Retina (tissue), 1 donor: Measurements from ENCODE around the gene KCNK6.

Experiments used
- DNase-seq: peaks from one replicate; pipeline ENCODE4 v3.0.0-alpha.2; 2016

Gene KCNK6

DNA sequence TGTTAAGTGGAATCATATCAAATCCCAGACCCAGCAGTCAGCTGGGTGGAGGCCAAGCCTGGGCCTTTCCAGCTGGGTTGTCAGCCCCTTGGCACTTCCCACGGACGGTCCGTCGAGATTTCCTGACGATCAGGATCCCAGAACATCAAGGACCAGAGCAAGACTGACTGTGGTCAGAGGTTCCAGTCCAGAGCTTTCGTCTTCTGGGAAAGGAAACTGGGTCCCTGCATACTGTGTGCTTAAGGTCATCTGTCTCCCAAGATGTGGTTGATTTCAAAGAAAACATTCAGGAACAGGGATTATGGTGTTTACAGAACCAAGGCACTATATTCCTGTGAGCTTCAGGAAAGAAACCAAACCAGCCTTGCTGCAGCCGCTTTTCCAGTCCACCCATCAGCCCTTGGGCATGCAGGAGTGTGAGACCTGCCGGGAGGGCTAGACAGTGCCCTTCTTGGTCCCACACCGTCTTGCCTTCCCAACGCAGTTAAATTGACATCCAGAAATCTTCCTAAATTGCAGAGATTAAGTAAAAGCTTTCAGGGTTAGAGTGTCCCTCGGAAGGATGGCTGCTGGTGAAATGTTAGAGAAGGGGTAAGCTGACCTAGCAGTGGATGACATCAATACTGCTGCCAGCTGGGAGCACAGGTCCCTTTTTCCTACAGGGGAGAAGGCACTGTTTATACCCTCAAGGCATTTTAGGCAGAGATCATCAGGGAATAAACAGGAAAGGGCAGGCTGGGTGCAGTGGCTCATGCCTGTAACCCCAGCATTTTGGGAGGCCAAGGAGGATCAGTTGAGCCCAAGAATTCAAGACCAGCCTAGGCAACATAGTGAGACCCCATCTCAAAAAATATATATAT is 20.6 kb upstream of the KCNK6 start:
- no peak for DNase-seq

GRCh38 chr19:38303517-38304351 is 15.9 kb upstream of the KCNK6 start, which contains the start of gene C19orf33:
C19orf33 (plus strand) TSS chr19:38304251; CDS start chr19:38304262, 11 bp downstream.
- no peak for DNase-seq

GRCh38 chr19:38304352-38304865 is 15.2 kb upstream of the KCNK6 start:
- DNase-seq = no peak

- peak; percentile 60 for DNase-seq
These were observed 14.7 kb upstream of the KCNK6 start for GRCh38 chr19:38304866-38305429.

- DNase-seq = no peak
These were observed 13.4 kb upstream of the KCNK6 start for GRCh38 chr19:38306236-38306635.

GRCh38 chr19:38307076-38307475 is 12.6 kb upstream of the KCNK6 start:
- no peak for DNase-seq

DNA sequence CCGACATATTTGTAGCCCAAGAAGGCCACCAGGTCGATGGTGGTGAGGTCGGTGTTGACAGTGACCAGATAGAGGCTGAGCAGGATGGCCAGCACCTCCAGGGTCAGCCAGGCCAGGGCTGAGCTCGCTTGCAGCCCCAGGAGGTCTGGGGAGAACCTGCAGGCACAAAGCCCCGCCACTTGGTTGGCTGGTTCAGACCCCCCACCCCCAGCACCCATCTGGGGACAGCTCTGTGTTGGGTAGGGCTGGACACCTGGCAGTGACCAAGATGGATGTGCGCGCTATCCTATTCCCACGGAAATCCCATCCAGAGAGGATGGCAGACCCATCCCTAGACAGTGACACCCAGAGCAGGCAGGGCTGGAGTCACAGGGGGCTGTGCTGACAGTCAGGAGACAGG is 12.0 kb upstream of the KCNK6 start:
- DNase-seq = no peak

GRCh38 chr19:38308006-38308766 is 11.5 kb upstream of the KCNK6 start:
- no peak for DNase-seq

- no peak for DNase-seq
These were observed 10.6 kb upstream of the KCNK6 start for GRCh38 chr19:38308926-38309614.

GRCh38 chr19:38309615-38310278 is 9.9 kb upstream of the KCNK6 start:
- no peak for DNase-seq

DNA sequence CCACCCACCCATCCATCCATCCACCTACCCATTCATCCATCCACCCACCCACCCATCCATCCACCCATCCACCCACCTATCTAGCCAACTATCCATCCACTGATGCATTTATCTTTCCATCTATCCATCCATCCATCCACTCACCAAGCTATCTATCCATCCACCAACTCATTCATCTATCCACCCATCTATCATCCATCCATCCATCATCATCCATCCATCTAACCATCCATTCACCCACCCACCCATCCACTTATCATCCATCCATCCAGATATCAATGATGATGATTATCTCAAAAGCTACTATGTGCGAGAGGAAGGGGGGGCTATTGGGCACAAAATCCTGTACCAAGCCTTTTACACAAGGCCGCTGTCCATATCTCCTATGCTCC is 9.4 kb upstream of the KCNK6 start:
- no peak for DNase-seq

DNA sequence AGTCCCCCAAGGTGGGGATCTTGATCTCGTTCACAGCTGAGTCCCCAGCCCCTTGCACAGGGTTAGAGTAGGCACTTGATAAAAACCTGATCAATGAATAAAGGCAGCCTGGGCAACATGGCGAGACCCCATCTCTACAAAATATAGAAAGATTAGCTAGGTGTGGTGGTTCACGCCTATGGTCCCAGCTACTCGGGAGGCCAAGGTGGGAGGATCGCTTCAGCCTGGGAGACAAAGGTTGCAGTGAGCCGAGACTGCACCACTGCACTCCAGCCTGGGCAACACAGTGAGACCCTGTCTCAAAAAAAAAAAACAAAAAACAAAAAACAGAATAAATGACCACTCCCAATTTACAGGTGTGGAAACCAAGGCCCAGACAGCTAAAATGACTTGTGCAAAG is 8.7 kb upstream of the KCNK6 start:
- no peak for DNase-seq

DNA sequence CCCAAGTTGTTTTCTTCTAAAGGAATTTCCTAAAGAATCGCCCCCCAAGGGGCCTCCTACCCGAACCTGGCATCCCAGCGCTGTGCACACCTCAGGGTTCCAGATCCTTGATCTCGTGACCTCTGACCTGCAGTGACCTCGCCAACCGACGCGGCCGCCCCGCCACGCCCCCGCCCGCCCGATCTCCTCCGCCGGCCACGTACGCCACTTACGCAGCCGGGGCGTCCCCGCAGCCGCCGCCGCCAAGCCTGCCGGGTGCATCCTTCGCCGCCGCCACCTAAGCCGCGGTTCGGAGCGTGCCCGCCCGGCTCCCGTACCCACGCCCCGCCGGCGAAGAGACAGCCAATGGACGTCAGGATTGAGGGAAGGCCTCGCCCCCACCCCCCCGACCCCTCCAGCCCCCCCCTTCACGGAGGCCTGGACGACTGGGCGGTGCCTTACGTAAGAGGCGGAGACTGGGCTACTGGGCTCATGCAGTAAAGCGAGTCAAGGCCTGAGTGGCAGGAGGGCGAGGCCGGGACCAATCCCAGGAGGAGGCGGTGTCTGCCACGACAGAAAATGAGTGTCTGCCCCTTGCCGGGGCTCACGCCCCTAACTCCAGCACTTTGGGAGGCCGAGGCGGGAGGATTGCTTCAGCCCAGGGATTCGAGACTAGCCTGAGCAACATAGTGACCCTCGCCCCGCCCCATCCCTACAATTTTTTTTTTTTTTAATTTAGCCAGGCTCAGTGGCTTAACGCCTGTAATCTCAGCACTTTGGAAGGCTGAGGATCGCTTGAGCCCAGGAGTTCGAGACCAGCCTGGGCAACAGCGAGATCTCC is 3.8 kb upstream of the KCNK6 start, which contains the start of gene YIF1B:
TSS of gene YIF1B (minus strand) at position 291 of the 820 bp plus-strand sequence. CDS start at position 261, 30 bp downstream.
- DNase-seq = peak; percentile 92

DNA sequence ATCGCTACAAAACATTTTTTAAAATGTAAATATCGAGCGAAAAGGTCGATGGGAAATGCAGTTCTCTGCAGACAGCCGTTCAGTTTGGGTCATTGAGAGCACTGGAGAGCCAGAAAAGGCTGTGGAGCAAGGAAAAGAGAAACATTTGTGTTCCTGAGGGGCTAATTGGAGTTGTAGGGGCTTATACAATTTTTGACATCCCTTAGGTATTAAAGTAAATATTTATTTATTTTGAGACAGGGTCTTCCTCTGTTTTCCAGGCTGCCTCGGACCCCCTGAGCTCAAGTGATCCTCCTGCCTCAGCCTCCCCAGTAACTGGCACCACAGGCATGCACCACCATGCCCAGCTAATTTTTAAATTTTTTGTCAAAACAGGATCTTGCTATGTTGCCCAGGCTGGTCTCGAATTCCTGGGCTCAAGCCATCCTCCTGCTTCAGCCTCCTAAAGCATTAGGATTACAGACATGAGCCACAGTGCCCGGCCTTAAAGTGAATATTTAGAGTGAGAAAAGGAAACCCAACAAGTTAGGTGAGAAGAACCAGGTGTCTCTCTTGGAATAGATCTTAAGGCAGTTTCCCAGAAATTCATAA is 3.1 kb upstream of the KCNK6 start:
- DNase-seq = no peak

DNA sequence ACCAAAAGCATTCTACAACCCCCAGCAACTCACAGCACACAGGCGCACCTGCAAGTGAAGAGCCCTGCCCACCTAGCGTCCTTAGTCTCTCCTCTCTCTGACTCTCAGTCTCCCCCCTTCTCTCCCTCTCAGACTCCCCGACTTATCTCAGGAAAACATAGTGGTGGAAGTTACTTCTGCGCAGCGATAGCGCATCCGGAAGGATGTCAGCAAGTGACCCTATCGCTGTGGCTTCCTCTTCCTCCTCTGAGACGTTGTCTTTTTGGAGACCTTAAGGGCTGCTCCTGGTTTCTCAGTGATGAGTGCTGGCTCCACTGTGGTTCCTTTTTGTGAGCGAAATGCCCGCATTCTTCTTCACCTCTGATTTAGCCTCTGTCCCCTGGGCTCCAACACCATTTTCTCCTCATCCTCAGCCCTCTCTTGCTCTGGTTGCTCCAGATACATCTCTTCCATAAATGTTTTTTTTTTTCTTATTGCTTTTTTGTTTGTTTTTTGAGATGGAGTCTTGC is 2.5 kb upstream of the KCNK6 start:
- DNase-seq = no peak

DNA sequence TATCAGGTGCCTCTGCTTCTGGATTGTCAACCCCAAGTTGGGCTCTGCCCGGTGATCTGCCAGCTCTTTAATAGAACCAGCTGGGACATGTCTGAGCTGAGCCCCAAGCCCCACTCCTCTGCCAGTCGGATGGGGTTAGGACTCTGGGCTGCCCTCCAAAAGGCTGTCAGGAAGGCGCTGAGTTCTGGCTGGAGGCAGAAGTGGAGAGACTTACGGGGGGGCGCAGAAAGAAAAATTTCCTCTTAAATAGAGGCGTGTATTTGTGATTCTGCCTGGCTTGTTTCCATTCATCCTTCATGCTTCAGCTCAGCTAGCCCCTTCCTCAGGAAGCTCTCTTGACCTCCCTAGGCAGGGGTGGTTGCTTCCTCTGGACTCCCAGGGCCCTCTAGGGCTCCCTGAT is 985 bp upstream of the KCNK6 start:
- no peak for DNase-seq

DNA sequence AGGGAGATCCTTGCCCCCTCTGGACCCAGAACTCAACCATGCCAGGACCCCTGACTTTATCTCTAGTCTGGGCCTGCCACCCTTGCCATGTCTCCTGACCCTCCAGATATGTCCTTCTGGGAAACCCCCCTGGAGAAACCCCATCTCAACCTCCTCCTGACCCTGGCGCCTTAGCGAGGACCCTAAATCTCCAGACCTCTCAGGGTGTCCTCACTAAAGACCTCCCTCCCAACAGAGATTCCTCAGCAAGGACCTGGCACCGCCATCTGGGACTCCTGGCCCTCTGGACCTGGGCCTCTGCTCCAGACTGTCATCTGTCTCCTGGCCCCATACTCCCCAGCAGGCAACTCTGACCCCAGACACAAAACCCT is 1.3 kb downstream of the KCNK6 start:
- DNase-seq = no peak

GRCh38 chr19:38321646-38322196 is 2.1 kb downstream of the KCNK6 start:
- DNase-seq = no peak

GRCh38 chr19:38323291-38323690 is 3.6 kb downstream of the KCNK6 start:
- DNase-seq = no peak
